DND-41 (cell line): Measurements from ENCODE around the gene CAMK2A.

Experiments
- EZH2 ChIP-seq: IDR thresholded peaks from 3 replicates; pipeline ENCODE4 v1.6.1; 2012; ENCODE audit warnings: borderline replicate concordance, low read depth, mild to moderate bottlenecking, moderate library complexity, low read length, inconsistent platforms; ENCODE audit not compliant: severe bottlenecking
- TF ChIP-seq, protein P1 (sequence below): IDR thresholded peaks from 2 replicates; pipeline ENCODE4 v1.5.1; 2012; ENCODE audit warnings: borderline replicate concordance, low read length, moderate library complexity, mild to moderate bottlenecking; ENCODE audit not compliant: poor library complexity, severe bottlenecking; ENCODE audit errors: extremely low read depth

DNA sequence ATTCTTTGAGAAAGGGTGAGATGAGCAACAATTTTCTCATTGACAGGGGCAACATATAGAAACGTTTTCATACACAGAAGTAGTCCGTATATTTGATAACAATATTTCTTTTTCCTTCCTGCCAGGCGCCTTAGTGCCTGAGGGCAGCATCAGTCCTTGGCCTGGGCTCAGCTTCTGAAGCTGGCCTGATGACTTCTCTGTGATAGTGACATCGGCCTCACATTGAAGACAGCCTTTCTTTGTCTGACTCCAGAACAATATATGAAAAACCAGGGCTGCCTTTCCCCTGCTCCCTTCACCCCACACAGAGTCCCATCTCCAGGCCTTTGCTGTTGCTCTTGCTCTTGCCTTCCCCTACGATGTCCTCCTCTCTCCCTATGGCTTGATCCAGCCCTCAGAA is 43.8 kb upstream of the CAMK2A start:
- TF ChIP-seq, protein P1, sequence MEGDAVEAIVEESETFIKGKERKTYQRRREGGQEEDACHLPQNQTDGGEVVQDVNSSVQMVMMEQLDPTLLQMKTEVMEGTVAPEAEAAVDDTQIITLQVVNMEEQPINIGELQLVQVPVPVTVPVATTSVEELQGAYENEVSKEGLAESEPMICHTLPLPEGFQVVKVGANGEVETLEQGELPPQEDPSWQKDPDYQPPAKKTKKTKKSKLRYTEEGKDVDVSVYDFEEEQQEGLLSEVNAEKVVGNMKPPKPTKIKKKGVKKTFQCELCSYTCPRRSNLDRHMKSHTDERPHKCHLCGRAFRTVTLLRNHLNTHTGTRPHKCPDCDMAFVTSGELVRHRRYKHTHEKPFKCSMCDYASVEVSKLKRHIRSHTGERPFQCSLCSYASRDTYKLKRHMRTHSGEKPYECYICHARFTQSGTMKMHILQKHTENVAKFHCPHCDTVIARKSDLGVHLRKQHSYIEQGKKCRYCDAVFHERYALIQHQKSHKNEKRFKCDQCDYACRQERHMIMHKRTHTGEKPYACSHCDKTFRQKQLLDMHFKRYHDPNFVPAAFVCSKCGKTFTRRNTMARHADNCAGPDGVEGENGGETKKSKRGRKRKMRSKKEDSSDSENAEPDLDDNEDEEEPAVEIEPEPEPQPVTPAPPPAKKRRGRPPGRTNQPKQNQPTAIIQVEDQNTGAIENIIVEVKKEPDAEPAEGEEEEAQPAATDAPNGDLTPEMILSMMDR = no peak
- no peak for TF ChIP-seq EZH2
